Neural cell (in vitro differentiated cells): Measurements from ENCODE around the gene ANGPTL7. TPM values are rescaled to one million over a fixed set of nuclear protein-coding genes. Genes with fewer than 3 reads are reported as not detected.

Experiments
- H2AFZ ChIP-seq: fragments of 200-600, 300-800 bp; sonication (generic), shearing (Covaris generic); 2 replicates; pipeline ENCODE4 v1.6.0; 2014; ENCODE audit warnings: low read depth, mild to moderate bottlenecking, antibody characterized with exemption, low read length, moderate library complexity
- H3F3A ChIP-seq: fragments of 200-600 bp; shearing (Covaris generic); 2 replicates; pipeline ENCODE4 v1.6.1; 2016; ENCODE audit warnings: mild to moderate bottlenecking, moderate library complexity, mixed read lengths, antibody characterized with exemption, low read length; ENCODE audit not compliant: insufficient read depth, poor library complexity, severe bottlenecking
- H3K27ac ChIP-seq: fragments of 200-600, 300-800 bp; sonication (generic), shearing (Covaris generic); 2 replicates; pipeline ENCODE4 v1.5.1; 2014; ENCODE audit warnings: mild to moderate bottlenecking, low read length, moderate library complexity
- H3K27me3 ChIP-seq: fragments of 300-800, 200-600 bp; sonication (generic), shearing (Covaris generic); 2 replicates; pipeline ENCODE4 v1.6.0; 2014; ENCODE audit warnings: mild to moderate bottlenecking, low read depth, low read length, moderate library complexity; ENCODE audit not compliant: insufficient read depth
- H3K36me3 ChIP-seq: fragments of 300-800, 200-600 bp; sonication (generic), shearing (Covaris generic); 2 replicates; pipeline ENCODE4 v1.5.1; 2014; ENCODE audit warnings: mild to moderate bottlenecking, antibody characterized with exemption, low read length, moderate library complexity; ENCODE audit not compliant: insufficient read depth
- H3K4me2 ChIP-seq: fragments of 300-800, 200-600 bp; sonication (generic), shearing (Covaris generic); 2 replicates; pipeline ENCODE4 v1.6.0; 2014; ENCODE audit warnings: mild to moderate bottlenecking, low read length
- H3K4me3 ChIP-seq: fragments of 300-800, 200-600 bp; sonication (generic), shearing (Covaris generic); 2 replicates; pipeline ENCODE4 v1.5.1; 2014; ENCODE audit warnings: mild to moderate bottlenecking, low read length, moderate library complexity
- H3K79me2 ChIP-seq: fragments of 200-600 bp; shearing (Covaris generic); replicated peaks from 2 replicates; pipeline ENCODE4 v1.6.0; 2014; ENCODE audit warnings: mild to moderate bottlenecking, low read length, moderate library complexity; ENCODE audit not compliant: insufficient read depth
- H3K9ac ChIP-seq: fragments of 300-800, 200-600 bp; sonication (generic), shearing (Covaris generic); 2 replicates; pipeline ENCODE4 v1.6.1; 2016; ENCODE audit warnings: mild to moderate bottlenecking, low read length, mixed read lengths
- H3K9me2 ChIP-seq: fragments of 200-600 bp; shearing (Covaris generic); 2 replicates; pipeline ENCODE4 v1.6.1; 2016; ENCODE audit warnings: mild to moderate bottlenecking, low read length, mixed read lengths; ENCODE audit not compliant: insufficient read depth
- H3K9me3 ChIP-seq: fragments of 200-600, 300-800 bp; sonication (generic), shearing (Covaris generic); 2 replicates; pipeline ENCODE4 v1.6.1; 2016; ENCODE audit warnings: mild to moderate bottlenecking, mixed run types, low read length, moderate library complexity, mixed read lengths
- H4K20me1 ChIP-seq: fragments of 200-600 bp; shearing (Covaris generic); 2 replicates; pipeline ENCODE4 v1.6.1; 2016; ENCODE audit warnings: mild to moderate bottlenecking, mixed run types; ENCODE audit not compliant: insufficient read depth
- EP300 ChIP-seq: fragments of 450-650 bp; conservative IDR thresholded peaks from 2 replicates; pipeline ENCODE4 v1.6.1; 2014; ENCODE audit warnings: antibody characterized with exemption, mild to moderate bottlenecking, moderate library complexity; ENCODE audit not compliant: poor library complexity, severe bottlenecking
- EZH2 ChIP-seq: fragments of 200-600, 300-800 bp; shearing (Covaris generic), sonication (generic); IDR thresholded peaks from 2 replicates; pipeline ENCODE4 v1.6.1; 2014; ENCODE audit warnings: antibody characterized with exemption, low read length, borderline replicate concordance, mild to moderate bottlenecking; ENCODE audit not compliant: insufficient read depth, poor library complexity, severe bottlenecking
- MXI1 ChIP-seq: fragments of 450-650 bp; conservative IDR thresholded peaks from 2 replicates; pipeline ENCODE4 v1.6.1; 2014; ENCODE audit warnings: antibody characterized with exemption, mild to moderate bottlenecking; ENCODE audit not compliant: poor library complexity, severe bottlenecking
- POLR2AphosphoS5 ChIP-seq: IDR thresholded peaks from 2 replicates; pipeline ENCODE4 v1.6.1; 2012
- RAD21 ChIP-seq: fragments of 450-650 bp; conservative IDR thresholded peaks from 2 replicates; pipeline ENCODE4 v1.6.1; 2014; ENCODE audit warnings: antibody characterized with exemption, mild to moderate bottlenecking, moderate library complexity
- SMC3 ChIP-seq: fragments of 450-650 bp; conservative IDR thresholded peaks from 2 replicates; pipeline ENCODE4 v1.6.1; 2014; ENCODE audit warnings: antibody characterized with exemption, mild to moderate bottlenecking, moderate library complexity; ENCODE audit not compliant: poor library complexity
- TAF1 ChIP-seq: IDR thresholded peaks from 2 replicates; pipeline ENCODE4 v1.6.1; 2012; ENCODE audit warnings: low read depth
- polyA plus RNA-seq: library from polyadenylated mRNA; depleted of rRNA; stranded (reverse); fragments of >200 nt; gene quantifications from 2 replicates; pipeline ENCODE4 v1.2.3, GENCODE V29; 2014
- TF ChIP-seq, protein P1 (sequence below): fragments of 450-650 bp; IDR thresholded peaks from 2 replicates; pipeline ENCODE4 v1.5.1; 2014; ENCODE audit warnings: antibody characterized with exemption, mild to moderate bottlenecking, moderate library complexity; ENCODE audit not compliant: poor library complexity, severe bottlenecking
- TF ChIP-seq, protein P2 (sequence below): IDR thresholded peaks from 2 replicates; pipeline ENCODE4 v1.6.1; 2012; ENCODE audit warnings: borderline replicate concordance

ANGPTL7 gene
- polyA plus RNA-seq, 1 donor from 2014 or later: not detected

DNA sequence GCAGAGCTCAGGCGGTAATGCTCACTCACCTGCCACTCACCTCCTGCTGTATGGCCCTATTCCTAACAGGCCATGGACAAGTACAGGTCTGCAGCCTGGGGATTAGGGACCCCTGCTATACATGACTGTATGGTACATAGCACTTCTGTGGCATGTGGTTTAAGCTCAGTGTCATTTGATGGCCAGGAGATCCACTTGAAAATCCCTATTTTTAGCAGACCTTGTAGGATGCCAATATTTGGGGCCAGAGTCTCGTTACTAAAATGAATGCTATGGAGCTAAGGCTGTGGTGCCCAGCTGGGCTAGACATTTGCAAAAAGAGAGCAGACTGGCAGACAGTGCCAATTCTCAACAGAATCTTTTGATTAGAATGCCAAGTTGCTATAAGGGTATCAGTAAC lies 1.7 kb upstream of the ANGPTL7 start:
- H3K9me2 ChIP-seq: no peaks in the 10 kb centered on the region
- H3K4me3 ChIP-seq: no peak overlapping the region
- no peak overlapping the region for H3K4me2 ChIP-seq
- H3K9me3 ChIP-seq: no peaks in the 10 kb centered on the region
- H3K79me2 ChIP-seq: no peaks in the 10 kb centered on the region
- no peaks in the 10 kb centered on the region for H3F3A ChIP-seq
- no peaks in the 10 kb centered on the region for H4K20me1 ChIP-seq
- no peaks in the 10 kb centered on the region for H3K27me3 ChIP-seq
- H2AFZ ChIP-seq: no peak overlapping the region
- TF ChIP-seq TAF1: no peak
- no peak for TF ChIP-seq EP300
- TF ChIP-seq, protein P1, sequence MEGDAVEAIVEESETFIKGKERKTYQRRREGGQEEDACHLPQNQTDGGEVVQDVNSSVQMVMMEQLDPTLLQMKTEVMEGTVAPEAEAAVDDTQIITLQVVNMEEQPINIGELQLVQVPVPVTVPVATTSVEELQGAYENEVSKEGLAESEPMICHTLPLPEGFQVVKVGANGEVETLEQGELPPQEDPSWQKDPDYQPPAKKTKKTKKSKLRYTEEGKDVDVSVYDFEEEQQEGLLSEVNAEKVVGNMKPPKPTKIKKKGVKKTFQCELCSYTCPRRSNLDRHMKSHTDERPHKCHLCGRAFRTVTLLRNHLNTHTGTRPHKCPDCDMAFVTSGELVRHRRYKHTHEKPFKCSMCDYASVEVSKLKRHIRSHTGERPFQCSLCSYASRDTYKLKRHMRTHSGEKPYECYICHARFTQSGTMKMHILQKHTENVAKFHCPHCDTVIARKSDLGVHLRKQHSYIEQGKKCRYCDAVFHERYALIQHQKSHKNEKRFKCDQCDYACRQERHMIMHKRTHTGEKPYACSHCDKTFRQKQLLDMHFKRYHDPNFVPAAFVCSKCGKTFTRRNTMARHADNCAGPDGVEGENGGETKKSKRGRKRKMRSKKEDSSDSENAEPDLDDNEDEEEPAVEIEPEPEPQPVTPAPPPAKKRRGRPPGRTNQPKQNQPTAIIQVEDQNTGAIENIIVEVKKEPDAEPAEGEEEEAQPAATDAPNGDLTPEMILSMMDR: no peak
- no peak for TF ChIP-seq POLR2AphosphoS5
- no peak for TF ChIP-seq SMC3
- no peak for TF ChIP-seq EZH2
- TF ChIP-seq MXI1: no peak
- no peak for TF ChIP-seq RAD21
- TF ChIP-seq, protein P2, sequence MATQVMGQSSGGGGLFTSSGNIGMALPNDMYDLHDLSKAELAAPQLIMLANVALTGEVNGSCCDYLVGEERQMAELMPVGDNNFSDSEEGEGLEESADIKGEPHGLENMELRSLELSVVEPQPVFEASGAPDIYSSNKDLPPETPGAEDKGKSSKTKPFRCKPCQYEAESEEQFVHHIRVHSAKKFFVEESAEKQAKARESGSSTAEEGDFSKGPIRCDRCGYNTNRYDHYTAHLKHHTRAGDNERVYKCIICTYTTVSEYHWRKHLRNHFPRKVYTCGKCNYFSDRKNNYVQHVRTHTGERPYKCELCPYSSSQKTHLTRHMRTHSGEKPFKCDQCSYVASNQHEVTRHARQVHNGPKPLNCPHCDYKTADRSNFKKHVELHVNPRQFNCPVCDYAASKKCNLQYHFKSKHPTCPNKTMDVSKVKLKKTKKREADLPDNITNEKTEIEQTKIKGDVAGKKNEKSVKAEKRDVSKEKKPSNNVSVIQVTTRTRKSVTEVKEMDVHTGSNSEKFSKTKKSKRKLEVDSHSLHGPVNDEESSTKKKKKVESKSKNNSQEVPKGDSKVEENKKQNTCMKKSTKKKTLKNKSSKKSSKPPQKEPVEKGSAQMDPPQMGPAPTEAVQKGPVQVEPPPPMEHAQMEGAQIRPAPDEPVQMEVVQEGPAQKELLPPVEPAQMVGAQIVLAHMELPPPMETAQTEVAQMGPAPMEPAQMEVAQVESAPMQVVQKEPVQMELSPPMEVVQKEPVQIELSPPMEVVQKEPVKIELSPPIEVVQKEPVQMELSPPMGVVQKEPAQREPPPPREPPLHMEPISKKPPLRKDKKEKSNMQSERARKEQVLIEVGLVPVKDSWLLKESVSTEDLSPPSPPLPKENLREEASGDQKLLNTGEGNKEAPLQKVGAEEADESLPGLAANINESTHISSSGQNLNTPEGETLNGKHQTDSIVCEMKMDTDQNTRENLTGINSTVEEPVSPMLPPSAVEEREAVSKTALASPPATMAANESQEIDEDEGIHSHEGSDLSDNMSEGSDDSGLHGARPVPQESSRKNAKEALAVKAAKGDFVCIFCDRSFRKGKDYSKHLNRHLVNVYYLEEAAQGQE: no peak
- peaks cover 3% of the 10 kb centered on the region for H3K36me3 ChIP-seq
- peak overlapping the region; percentile 36 for H3K27ac ChIP-seq
- no peak overlapping the region for H3K9ac ChIP-seq

DNA sequence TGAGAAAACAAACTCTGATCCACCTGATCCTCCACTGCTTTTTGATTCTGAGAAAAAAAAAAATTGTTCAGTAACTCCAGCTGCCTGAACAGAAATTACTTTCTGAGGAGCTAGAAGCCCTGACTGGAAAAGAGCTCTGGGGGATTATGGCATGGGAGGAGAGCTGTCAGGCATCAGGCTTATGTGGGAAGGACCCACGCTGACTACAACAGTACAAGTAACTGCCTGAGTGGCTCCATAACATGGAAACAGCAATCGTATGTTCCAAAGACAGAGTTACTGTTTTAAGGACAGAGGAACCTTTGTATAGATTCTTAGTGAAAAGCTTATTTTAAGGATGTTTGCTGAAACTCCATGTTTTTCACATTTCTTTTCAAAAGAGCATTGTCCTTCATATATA lies 1.2 kb upstream of the ANGPTL7 start:
- no peaks in the 10 kb centered on the region for H3K79me2 ChIP-seq
- no peaks in the 10 kb centered on the region for H3K36me3 ChIP-seq
- no peak overlapping the region for H3K4me3 ChIP-seq
- no peak overlapping the region for H3K9ac ChIP-seq
- H3K4me2 ChIP-seq: no peak overlapping the region
- H3K27ac ChIP-seq: no peak overlapping the region
- H3K27me3 ChIP-seq: no peaks in the 10 kb centered on the region
- H3K9me3 ChIP-seq: no peaks in the 10 kb centered on the region
- H4K20me1 ChIP-seq: no peaks in the 10 kb centered on the region
- H3F3A ChIP-seq: no peaks in the 10 kb centered on the region
- no peaks in the 10 kb centered on the region for H3K9me2 ChIP-seq
- no peak overlapping the region for H2AFZ ChIP-seq
- TF ChIP-seq EP300: no peak
- no peak for TF ChIP-seq RAD21
- TF ChIP-seq POLR2AphosphoS5: no peak
- TF ChIP-seq, protein P2: no peak
- no peak for TF ChIP-seq SMC3
- TF ChIP-seq TAF1: no peak
- TF ChIP-seq MXI1: no peak
- TF ChIP-seq, protein P1: no peak
- no peak for TF ChIP-seq EZH2
